Thyroid gland (tissue), 4 donors: ENCODE measurements around the gene RAP1A.
"Not testable (repeated sequence)": the region's sequence is repeated elsewhere in the genome, so short reads cannot be mapped to it uniquely, and the experiment has no call there.

Experiments
- POLR2A ChIP-seq, 2 donors: fragments of 450-650 bp; IDR thresholded peaks; one replicate each; pipeline ENCODE4 v1.6.1; 2017; ENCODE audit warnings: antibody characterized with exemption in 2 of 2, mild to moderate bottlenecking in 2 of 2, moderate library complexity in 1 of 2
- TF ChIP-seq, protein P1 (sequence below), 6 experiments: fragments of 200-600 bp in 3 of 6; fragments of 450-650 bp in 3 of 6; sonication (generic) in 3 of 6; IDR thresholded peaks; one replicate each; pipeline ENCODE4 v1.5.1; 2016 to 2019; ENCODE audit warnings: antibody characterized with exemption in 6 of 6, mild to moderate bottlenecking in 2 of 6, inconsistent platforms in 1 of 6, moderate library complexity in 1 of 6

DNA sequence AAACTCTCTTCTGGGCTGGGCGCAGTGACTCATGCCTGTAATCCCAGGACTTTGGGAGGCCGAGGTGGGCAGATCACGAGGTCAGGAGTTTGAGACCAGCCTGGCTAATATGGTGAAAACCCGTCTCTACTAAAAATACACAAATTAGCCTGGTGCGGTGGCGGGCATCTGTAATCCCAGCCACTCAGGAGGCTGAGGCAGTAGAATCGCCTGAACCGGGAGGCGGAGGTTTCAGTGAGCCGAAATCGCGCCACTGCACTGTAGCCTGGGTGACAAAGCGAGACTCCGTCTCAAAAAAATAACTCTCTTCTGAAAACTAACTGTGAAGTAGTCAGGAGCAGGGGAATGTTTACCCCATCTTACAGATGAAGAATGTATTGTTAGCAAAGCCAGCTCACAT lies 122.7 kb downstream of the RAP1A start:
- TF ChIP-seq, protein P1, sequence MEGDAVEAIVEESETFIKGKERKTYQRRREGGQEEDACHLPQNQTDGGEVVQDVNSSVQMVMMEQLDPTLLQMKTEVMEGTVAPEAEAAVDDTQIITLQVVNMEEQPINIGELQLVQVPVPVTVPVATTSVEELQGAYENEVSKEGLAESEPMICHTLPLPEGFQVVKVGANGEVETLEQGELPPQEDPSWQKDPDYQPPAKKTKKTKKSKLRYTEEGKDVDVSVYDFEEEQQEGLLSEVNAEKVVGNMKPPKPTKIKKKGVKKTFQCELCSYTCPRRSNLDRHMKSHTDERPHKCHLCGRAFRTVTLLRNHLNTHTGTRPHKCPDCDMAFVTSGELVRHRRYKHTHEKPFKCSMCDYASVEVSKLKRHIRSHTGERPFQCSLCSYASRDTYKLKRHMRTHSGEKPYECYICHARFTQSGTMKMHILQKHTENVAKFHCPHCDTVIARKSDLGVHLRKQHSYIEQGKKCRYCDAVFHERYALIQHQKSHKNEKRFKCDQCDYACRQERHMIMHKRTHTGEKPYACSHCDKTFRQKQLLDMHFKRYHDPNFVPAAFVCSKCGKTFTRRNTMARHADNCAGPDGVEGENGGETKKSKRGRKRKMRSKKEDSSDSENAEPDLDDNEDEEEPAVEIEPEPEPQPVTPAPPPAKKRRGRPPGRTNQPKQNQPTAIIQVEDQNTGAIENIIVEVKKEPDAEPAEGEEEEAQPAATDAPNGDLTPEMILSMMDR (IDR thresholded peaks at IDR 0.05), result not testable (repeated sequence)
- not testable (repeated sequence) for TF ChIP-seq POLR2A (IDR thresholded peaks at IDR 0.05)
